ENCODE measurements around the gene GPR132. TPM values are rescaled to one million over a fixed set of nuclear protein-coding genes. Genes with fewer than 3 reads are reported as not detected.
"Not testable (repeated sequence)": the region's sequence is repeated elsewhere in the genome, so short reads cannot be mapped to it uniquely, and the experiment has no call there.

The GPR132 gene, protein sequence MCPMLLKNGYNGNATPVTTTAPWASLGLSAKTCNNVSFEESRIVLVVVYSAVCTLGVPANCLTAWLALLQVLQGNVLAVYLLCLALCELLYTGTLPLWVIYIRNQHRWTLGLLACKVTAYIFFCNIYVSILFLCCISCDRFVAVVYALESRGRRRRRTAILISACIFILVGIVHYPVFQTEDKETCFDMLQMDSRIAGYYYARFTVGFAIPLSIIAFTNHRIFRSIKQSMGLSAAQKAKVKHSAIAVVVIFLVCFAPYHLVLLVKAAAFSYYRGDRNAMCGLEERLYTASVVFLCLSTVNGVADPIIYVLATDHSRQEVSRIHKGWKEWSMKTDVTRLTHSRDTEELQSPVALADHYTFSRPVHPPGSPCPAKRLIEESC
- 1.5 TPM for total RNA-seq

- DNase-seq: no peak
Measured at GRCh38 chr14:105065280-105066228, at the start of gene GPR132. Gene GPR132 (minus strand): TSS chr14:105065430. CDS start chr14:105055420, 10,010 bp downstream.

GRCh38 chr14:105109243-105109642 is 44.0 kb upstream of the GPR132 start:
- DNase-seq: not testable (repeated sequence)

DNA sequence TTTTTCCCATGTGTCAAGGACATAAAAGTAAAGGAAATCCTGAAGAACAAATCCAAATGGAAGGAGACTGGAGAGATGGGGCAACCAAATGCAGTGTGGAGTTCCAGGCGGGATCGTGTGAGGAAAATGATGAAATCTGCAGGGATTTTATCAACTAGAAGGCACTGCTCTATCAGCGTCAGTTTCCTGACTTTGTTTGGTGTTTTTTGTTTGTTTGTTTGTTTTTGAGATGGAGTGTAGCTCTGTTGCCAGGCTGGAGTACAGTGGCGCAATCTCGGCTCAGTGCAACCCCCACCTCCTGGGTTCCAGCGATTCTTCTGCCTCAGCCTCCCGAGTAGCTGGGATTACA is 43.3 kb upstream of the GPR132 start:
- DNase-seq: no peak

DNA sequence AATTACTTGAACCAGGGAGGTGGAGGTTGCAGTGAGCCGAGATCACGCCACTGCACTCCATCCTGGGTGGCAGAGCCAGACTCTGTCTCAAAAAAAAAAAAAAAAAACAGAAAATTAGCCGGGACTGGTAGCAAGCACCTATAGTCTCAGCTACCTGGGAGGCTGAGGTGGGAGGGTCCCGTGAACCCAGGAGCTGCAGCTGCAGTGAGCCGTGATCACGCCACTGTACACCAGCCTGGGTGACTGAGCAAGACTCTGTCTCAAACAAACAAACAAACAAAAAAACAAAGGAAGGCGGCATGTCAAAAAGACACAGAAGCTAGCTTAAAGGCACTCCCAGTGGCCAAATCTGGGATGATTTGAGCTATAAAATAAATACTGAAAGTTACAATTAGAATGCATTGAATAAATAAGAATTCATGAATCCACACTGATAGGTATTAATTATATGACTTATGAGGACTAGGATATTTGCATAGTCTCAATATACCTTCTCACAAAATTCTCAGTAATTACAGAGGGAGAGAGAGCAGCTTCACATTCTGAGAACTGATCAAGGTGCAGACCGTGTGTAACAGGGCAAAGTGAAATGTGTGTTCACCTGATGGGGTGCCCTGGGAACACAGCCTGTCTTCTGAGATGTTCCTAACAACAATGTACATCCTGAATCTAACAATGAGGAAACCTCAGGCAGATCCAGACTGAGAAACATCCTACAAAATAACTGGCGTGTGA is 42.7 kb upstream of the GPR132 start:
- DNase-seq: no peak

DNA sequence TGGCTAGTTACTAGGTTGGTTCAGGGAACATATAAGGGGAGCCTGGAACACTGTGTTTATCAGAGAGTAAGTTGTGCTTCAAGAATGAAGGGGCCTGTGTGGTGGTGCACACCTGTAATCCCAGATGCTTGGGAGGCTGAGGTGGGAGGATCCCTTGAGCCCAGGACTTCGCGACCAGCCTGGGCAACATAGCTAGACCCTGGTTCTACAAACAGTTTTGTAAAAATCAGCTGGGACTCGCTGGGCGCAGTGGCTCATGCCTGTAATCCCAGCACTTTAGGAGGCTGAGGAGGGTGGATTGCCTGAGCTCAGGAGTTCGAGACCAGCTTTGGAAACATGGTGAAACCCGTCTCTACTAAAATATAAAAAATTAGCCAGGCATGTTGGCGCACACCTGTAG is 42.1 kb upstream of the GPR132 start:
- DNase-seq: no peak

DNA sequence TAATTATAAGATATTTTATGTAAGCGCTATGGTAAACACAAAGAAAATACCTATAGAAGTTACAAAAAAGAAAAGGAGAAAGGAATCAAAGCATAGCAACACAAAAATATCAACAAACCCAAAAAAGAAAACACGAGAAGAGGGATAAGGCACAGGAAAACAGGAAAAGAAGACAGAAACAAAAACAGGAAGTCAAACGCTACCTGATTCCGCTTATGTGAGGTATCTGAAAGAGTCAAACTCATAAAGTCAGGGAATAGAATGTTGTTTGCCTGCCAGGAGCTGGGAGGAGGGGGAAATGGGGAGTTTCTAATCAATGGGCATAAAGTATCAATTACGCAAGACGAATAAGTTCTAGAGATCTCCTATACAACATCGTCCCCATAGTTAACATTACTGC is 39.9 kb upstream of the GPR132 start:
- DNase-seq: no peak

DNA sequence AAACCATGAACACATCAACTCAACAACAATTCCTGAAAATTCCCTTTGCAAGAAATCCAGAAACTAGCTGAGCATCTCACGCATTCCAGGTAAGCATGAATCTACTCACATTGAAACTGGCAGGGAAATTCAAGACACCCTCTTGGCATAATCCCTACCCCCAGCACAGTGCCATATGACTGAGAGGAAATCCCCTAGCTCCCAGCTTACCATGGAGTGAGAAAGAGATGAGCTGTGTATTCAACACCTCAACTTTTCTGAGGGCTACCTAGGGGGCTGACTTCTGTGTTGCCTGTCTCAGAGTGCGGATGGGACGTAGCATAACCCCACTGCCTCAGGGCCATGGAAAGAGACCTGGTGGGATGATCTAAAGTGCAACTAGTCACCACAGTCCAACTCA is 37.7 kb upstream of the GPR132 start:
- no peak for DNase-seq

DNA sequence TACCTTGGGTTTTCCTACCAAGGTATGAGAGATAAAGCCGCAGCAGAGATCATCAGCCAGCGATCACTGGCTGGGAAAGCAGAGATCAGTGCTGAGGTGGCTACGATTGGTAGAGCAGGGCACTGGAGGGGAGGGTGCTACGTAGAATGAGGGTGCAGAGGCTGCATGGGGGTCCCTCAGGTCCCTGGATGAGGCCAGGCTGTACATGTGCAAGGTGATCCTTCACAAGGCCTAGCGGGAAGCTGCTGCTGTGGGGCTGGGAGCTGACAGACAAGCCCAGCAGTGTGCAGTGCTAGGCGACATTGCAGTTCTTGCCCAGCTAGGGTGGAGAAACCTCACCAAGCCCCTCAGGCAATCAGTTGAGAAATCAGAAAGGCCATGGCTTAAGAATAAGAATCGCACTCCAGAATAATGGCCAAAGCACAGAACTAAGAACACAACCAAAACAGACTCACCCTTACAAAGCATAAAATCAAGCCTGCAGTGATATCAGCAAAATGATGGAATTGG is 37.2 kb upstream of the GPR132 start:
- DNase-seq: no peak

DNA sequence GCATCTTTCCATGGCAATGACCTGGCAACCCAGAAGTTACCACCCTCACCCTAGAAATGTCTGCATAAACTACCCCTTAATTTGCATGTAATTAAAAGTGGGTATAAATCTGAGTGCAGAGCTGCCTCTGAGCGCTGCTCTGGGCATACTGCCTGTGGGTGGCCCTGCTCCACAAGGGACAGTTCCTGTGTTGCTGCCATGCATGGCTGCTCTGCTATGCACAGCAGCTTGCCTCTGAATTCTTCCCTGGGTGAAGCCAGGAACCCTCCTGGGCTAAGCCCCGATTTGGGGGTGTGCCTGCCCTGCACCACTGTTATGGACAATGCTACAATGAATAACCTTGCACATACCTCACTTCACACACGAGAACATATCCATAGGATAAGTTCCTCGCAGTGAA is 35.7 kb upstream of the GPR132 start:
- DNase-seq: no peak

DNA sequence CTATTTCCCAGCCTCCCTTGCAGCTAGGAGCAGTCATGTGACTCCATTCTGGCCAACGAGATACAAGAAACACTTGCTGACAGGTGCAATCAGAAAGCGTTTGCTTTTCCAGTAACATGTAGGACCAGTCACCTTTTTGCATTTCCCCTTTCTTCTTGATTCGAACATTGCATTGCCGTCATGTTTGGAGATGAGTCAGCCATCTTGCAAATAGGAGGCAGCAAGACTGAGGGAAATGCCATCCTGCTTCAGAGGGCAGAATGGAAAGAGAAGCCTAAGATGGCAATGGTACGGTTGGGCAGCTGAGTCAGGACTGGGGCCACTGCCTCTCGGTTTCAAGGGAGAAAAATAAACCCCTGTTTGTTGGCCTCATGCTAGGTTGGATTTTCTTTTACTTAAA is 34.5 kb upstream of the GPR132 start:
- no peak for DNase-seq

GRCh38 chr14:105098316-105098715 is 33.1 kb upstream of the GPR132 start:
- DNase-seq: no peak

DNA sequence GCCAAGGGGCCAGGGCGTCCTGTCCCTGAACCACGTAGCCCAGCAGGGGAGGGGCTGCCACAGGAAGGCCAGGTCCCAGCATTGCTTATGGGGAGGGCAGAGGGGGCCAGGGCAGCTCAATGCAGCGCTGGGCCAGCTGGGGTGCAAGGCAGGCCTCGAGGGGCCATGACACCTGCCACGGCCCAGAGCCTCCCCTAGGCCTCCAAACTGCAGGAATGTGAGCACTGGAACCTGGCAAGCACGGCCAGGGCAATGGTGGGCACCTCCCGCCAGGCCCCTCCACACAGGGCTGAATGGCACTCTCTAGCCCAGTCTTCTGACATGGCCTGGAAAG is 32.5 kb upstream of the GPR132 start:
- DNase-seq: no peak

GRCh38 chr14:105096206-105096875 is 31.1 kb upstream of the GPR132 start:
- no peak for DNase-seq

DNA sequence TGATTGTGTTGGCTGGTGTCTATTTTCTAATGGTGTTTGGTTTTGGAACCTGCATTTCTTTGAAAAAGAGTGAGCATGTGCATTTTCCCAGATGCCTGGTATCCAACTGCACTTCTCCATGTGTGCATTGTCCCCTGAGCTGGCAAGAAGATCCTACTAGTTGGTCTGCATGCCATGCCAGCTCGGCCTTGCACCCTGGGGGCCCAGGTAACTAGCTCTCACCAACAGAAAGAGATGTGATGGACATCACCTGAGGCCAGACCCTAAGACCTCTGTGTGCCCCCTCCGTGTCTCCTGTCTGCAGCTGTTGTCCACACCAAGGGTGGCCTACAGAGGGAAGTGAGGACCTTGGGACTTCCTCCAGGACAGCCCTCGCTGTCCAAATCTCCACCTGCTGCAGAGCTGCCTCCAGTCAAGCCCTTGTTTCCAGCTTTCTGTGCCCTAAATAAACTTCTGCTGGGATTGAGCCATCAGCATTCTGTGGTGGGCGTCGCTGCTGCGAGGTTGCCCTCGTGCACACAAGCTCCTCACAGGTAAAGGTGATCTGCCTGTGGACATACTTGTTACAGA is 30.1 kb upstream of the GPR132 start:
- DNase-seq: no peak

- no peak for DNase-seq
Measured at GRCh38 chr14:105094193-105094907, 29.1 kb upstream of the GPR132 start.

GRCh38 chr14:105093431-105094192 is 28.4 kb upstream of the GPR132 start:
- DNase-seq: peak; percentile 89

DNA sequence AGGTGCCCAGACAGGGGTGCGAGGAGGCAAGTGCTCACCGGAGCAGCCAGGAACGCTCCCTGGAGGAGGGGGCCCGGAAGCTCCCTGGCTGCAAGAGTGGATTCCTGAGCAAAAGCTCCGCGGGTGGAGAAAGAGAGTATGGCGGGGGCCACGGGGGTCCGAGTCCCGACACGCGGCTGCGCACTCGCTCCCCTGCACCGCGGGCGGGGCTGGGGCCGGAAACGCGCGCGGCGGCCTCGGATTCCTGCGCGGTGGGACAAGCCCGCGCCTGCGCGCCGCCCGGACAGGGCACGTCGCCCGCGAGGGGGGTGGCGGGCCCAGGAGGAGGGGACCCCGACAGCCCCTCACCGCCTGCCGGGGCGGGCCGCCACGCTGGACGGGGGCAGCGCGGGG is 27.8 kb upstream of the GPR132 start:
- DNase-seq: peak; percentile 83

DNA sequence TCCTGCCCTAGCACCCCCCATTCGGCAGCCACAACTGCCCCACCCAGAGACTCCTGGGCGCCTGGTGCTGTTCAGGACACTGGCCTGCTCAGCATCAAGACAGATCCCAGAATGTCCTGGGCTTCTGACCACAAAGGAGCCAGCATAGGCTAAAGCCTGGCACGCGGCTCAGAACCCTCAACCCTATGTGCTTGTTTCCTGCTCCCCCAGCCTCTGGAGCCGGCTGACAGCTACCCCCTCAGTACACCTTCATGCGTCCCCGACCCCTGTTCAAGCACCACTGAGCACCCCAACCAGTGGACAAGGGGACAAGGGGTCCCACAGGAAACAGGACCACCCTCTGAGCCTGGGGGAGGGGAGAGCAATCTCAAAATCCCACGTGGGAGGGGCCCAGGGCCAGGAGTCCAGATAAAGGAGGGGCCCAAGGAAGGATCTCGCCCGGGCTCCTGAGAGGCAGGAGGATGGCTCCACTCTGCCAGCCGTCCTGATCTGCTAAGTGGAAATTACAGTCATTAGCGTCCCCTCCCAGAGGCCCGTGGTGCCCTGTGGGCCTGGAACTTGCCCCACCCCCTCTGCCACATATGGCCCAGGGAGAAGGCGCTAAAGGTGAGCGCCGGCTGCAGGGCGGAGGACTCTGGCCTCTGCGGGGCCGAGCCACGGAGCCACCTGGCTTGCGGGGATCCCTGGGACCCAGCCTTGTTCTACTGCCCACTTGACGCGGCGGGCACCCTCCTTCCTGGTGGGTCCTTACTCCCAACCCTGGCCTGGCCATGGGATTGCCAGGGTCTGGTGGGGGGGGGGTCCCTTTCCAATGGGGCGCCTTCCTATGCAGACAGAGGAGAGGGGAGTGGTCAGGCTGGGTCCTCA is 27.2 kb upstream of the GPR132 start:
- DNase-seq: peak; percentile 29

DNA sequence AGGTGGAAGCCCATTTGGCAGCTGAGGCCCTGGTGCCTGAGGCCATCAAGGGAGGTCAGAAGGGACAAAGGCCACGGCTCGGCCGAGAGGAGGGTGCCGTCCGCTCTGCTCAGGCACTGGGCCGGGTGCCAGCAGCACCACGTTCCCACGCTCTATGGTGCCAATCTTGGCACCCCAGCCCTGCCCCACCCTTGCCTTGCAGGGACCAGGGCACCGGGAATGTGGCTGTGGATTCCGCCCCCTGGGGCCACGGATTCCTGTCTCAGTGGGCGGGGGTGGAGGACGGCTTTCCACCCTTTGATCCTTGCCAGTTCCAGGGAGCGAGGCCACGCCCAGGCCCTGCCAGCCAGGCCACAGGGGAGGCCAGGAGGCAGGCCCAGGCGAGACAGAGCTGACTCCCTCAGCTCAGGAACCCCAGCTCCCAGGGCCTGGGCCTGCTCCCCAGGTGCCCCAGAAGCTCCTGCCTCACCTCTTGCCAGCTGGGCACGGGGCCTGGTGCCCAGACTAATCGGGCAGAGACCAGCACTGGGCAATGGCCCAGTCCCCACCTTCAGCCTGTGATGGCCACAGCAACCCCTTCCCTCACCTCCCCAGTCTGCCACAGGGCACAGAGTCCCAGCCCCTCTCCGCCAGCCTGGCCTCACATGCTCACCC is 26.4 kb upstream of the GPR132 start:
- peak; percentile 48 for DNase-seq

All from tongue (tissue), 2 donors.